WTC11 (cell line): Measurements from ENCODE around the gene GTF3C1. TPM values are rescaled to one million over a fixed set of nuclear protein-coding genes. Genes with fewer than 3 reads are reported as not detected.

Experiments
- ATAC-seq: fragments of 200-7000 bp; cut with Tn5 transposase; 2 replicates; pipeline ENCODE4 v1.10.0; 2021; ENCODE audit warnings: mild to moderate bottlenecking, moderate library complexity
- CTCF ChIA-PET: fragments of 300-600 bp; sonication (Branson Sonifier 250); formaldehyde crosslinking; loops from one replicate; lab custom pipeline; 2021; ENCODE audit warnings: antibody characterized with exemption; lab: Charles Lee
- POLR2A ChIA-PET: fragments of 350-600 bp; sonication (Branson Sonifier 250); formaldehyde crosslinking; loops from one replicate; lab custom pipeline; 2021; ENCODE audit warnings: antibody characterized with exemption; lab: Charles Lee
- DNase-seq: peaks from one replicate; pipeline ENCODE4 v3.0.0; 2021; ENCODE audit warnings: low spot score
- H3K27ac Mint-ChIP-seq: 2 replicates; pipeline ENCODE4 v1.8.0; 2021; ENCODE audit warnings: mixed read lengths
- H3K27me3 Mint-ChIP-seq: 2 replicates; pipeline ENCODE4 v1.8.0; 2021; ENCODE audit warnings: low read depth, mild to moderate bottlenecking, moderate library complexity, mixed read lengths
- H3K36me3 Mint-ChIP-seq: 2 replicates; pipeline ENCODE4 v1.8.0; 2021; ENCODE audit warnings: mixed read lengths
- H3K4me1 Mint-ChIP-seq: 2 replicates; pipeline ENCODE4 v1.8.0; 2022; ENCODE audit warnings: mixed read lengths
- H3K4me3 Mint-ChIP-seq: 2 replicates; pipeline ENCODE4 v1.8.0; 2021; ENCODE audit warnings: mild to moderate bottlenecking, moderate library complexity, mixed read lengths
- H3K9me3 Mint-ChIP-seq: 2 replicates; pipeline ENCODE4 v1.8.0; 2021; ENCODE audit warnings: mixed read lengths
- ATF6 ChIP-seq: sonication (generic); formaldehyde crosslinking; IDR thresholded peaks from 2 replicates; pipeline ENCODE4 v1.8.1; 2023; ENCODE audit warnings: mild to moderate bottlenecking, missing genetic modification reagents
- CREM ChIP-seq: sonication (generic); formaldehyde crosslinking; IDR thresholded peaks from 2 replicates; pipeline ENCODE4 v1.8.1; 2022; ENCODE audit warnings: mild to moderate bottlenecking, missing genetic modification reagents, moderate library complexity
- EMX1 ChIP-seq: fragments of 250-450 bp; sonication (Bioruptor Pico); IDR thresholded peaks from 2 replicates; pipeline ENCODE4 v1.8.0; 2021; ENCODE audit warnings: mild to moderate bottlenecking
- ESRRA ChIP-seq: sonication (generic); formaldehyde crosslinking; IDR thresholded peaks from 2 replicates; pipeline ENCODE4 v1.8.1; 2022; ENCODE audit warnings: mild to moderate bottlenecking, missing genetic modification reagents, borderline replicate concordance
- FOXP1 ChIP-seq: sonication (generic); formaldehyde crosslinking; IDR thresholded peaks from 2 replicates; pipeline ENCODE4 v1.8.0; 2022; ENCODE audit warnings: missing genetic modification reagents, mild to moderate bottlenecking, moderate library complexity, borderline replicate concordance
- MXD4 ChIP-seq: fragments of 250-450 bp; sonication (Bioruptor Pico); IDR thresholded peaks from 2 replicates; pipeline ENCODE4 v1.8.0; 2021; ENCODE audit warnings: mild to moderate bottlenecking, moderate library complexity, borderline replicate concordance
- NFYB ChIP-seq: sonication (generic); formaldehyde crosslinking; conservative IDR thresholded peaks from 2 replicates; pipeline ENCODE4 v1.8.0; 2022; ENCODE audit warnings: low read depth, missing genetic modification reagents
- NR2C2 ChIP-seq: sonication (generic); formaldehyde crosslinking; IDR thresholded peaks from 2 replicates; pipeline ENCODE4 v1.8.0; 2022; ENCODE audit warnings: mild to moderate bottlenecking, missing genetic modification reagents
- SMAD4 ChIP-seq: sonication (generic); formaldehyde crosslinking; IDR thresholded peaks from 2 replicates; pipeline ENCODE4 v1.8.0; 2022; ENCODE audit warnings: mild to moderate bottlenecking, missing genetic modification reagents
- TCF7 ChIP-seq: sonication (generic); formaldehyde crosslinking; IDR thresholded peaks from 2 replicates; pipeline ENCODE4 v1.8.0; 2022; ENCODE audit warnings: mild to moderate bottlenecking, low read depth, missing genetic modification reagents, moderate library complexity
- ZNF138 ChIP-seq: sonication (generic); formaldehyde crosslinking; conservative IDR thresholded peaks from 2 replicates; pipeline ENCODE4 v1.8.1; 2022; ENCODE audit warnings: mild to moderate bottlenecking, moderate library complexity, missing genetic modification reagents
- ZNF219 ChIP-seq: sonication (generic); formaldehyde crosslinking; IDR thresholded peaks from 2 replicates; pipeline ENCODE4 v1.8.0; 2023; ENCODE audit warnings: missing genetic modification reagents, mild to moderate bottlenecking, borderline replicate concordance
- ZNF232 ChIP-seq: sonication (generic); formaldehyde crosslinking; IDR thresholded peaks from 2 replicates; pipeline ENCODE4 v1.8.0; 2022; ENCODE audit warnings: mild to moderate bottlenecking, missing genetic modification reagents
- ZNF317 ChIP-seq: sonication (generic); formaldehyde crosslinking; IDR thresholded peaks from 2 replicates; pipeline ENCODE4 v1.8.1; 2023; ENCODE audit warnings: low read depth, mild to moderate bottlenecking, moderate library complexity, missing genetic modification reagents, borderline replicate concordance
- ZNF671 ChIP-seq: fragments of 250-450 bp; sonication (Bioruptor Pico); IDR thresholded peaks from 2 replicates; pipeline ENCODE4 v1.8.0; 2021; ENCODE audit warnings: mild to moderate bottlenecking
- total RNA-seq: library from RNA; stranded (reverse); gene quantifications from 3 replicates; pipeline ENCODE4 v1.2.3, GENCODE V29; 2021
- TF ChIP-seq, protein P1 (sequence below): fragments of 250-450 bp; sonication (Bioruptor Pico); IDR thresholded peaks from 2 replicates; pipeline ENCODE4 v1.9.0; 2021; ENCODE audit warnings: mild to moderate bottlenecking
- TF ChIP-seq, protein P2 (sequence below): sonication (generic); formaldehyde crosslinking; conservative IDR thresholded peaks from 2 replicates; pipeline ENCODE4 v1.8.1; 2022; ENCODE audit warnings: mild to moderate bottlenecking, missing genetic modification reagents
- TF ChIP-seq, protein P3 (sequence below): fragments of 200-600 bp; IDR thresholded peaks from 2 replicates; pipeline ENCODE4 v1.8.0; 2022; ENCODE audit warnings: antibody characterized with exemption
- TF ChIP-seq, protein P4 (sequence below): fragments of 250-450 bp; sonication (Bioruptor Pico); IDR thresholded peaks from 2 replicates; pipeline ENCODE4 v1.8.0; 2021; ENCODE audit warnings: mild to moderate bottlenecking

The GTF3C1 gene
- total RNA-seq, 1 experiment from 2014 or later: 146 TPM

- no peaks in the 10 kb centered on the region for H3K27me3 Mint-ChIP-seq
- ChIA-PET POLR2A (no interaction called here), CTCF (no interaction called here)
- no peak for TF ChIP-seq TCF7 (CRISPR knock-in tag)
- TF ChIP-seq, protein P1, sequence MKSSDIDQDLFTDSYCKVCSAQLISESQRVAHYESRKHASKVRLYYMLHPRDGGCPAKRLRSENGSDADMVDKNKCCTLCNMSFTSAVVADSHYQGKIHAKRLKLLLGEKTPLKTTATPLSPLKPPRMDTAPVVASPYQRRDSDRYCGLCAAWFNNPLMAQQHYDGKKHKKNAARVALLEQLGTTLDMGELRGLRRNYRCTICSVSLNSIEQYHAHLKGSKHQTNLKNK: no peak
- TF ChIP-seq ZNF219 (CRISPR knock-in tag): no peak
- TF ChIP-seq NFYB (CRISPR knock-in tag): no peak
- TF ChIP-seq NR2C2 (CRISPR knock-in tag): no peak
- no peak for TF ChIP-seq ZNF317 (CRISPR knock-in tag)
- TF ChIP-seq ZNF232: no peak
- TF ChIP-seq, protein P2, sequence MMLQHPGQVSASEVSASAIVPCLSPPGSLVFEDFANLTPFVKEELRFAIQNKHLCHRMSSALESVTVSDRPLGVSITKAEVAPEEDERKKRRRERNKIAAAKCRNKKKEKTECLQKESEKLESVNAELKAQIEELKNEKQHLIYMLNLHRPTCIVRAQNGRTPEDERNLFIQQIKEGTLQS (CRISPR knock-in tag): no peak
- TF ChIP-seq, protein P3, sequence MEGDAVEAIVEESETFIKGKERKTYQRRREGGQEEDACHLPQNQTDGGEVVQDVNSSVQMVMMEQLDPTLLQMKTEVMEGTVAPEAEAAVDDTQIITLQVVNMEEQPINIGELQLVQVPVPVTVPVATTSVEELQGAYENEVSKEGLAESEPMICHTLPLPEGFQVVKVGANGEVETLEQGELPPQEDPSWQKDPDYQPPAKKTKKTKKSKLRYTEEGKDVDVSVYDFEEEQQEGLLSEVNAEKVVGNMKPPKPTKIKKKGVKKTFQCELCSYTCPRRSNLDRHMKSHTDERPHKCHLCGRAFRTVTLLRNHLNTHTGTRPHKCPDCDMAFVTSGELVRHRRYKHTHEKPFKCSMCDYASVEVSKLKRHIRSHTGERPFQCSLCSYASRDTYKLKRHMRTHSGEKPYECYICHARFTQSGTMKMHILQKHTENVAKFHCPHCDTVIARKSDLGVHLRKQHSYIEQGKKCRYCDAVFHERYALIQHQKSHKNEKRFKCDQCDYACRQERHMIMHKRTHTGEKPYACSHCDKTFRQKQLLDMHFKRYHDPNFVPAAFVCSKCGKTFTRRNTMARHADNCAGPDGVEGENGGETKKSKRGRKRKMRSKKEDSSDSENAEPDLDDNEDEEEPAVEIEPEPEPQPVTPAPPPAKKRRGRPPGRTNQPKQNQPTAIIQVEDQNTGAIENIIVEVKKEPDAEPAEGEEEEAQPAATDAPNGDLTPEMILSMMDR: no peak
- no peaks in the 10 kb centered on the region for H3K9me3 Mint-ChIP-seq
- ATAC-seq: no peak
- no peak for DNase-seq
- peaks cover 80% of the 10 kb centered on the region for H3K36me3 Mint-ChIP-seq
- no peak overlapping the region for H3K27ac Mint-ChIP-seq
- no peak overlapping the region for H3K4me3 Mint-ChIP-seq
- H3K4me1 Mint-ChIP-seq: no peaks in the 10 kb centered on the region
Observed at GRCh38 chr16:27471661-27472060, 78.1 kb downstream of the GTF3C1 start.

DNA sequence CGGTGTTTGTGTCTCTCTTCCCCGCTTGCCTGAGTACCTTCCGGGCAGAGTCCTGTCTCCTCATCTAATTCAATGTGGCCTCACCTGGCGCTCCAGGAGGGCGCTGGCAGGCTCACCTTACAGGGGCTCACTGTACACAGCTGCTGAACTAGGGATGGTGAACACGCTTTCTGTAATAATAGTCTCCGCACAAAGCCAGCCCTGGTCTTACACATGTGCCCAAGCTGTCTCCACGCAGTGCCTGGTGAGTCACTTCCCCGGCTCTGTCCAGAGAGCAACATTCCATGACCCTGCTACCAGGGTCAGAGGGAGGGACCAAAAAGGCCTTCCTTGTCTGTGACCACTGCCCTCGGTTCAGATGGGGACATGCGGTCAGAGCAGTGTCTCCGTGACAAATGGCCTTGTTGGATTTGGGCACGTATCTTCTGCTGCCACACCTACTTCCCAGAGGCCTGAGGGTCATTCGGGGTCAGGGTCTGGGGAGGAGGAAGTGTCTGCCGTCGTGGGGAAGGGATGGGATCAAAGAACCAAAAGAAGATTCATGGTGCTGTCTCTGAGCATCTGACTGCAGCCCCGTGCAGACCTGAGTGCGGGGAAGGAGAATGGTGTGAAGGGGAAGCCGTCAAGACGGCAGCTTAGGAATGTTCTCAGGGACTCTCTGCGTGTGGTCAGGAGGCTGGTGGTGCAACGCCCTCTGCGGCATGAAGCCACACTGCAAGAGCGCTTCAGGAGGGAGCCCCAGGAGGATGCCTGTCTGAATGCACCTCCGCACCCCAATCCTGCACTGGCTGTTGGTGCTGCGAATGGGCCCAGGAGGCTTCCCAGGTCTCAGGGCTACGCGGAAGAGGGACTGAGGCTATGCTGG is 78.9 kb downstream of the GTF3C1 start:
- Mint-ChIP-seq H3K4me3 (no peak overlapping the region), H3K9me3 (no peaks in the 10 kb centered on the region), H3K27ac (no peak overlapping the region; the same call in 1 of the 2 replicates), H3K36me3 (peaks cover 83% of the 10 kb centered on the region), H3K27me3 (no peaks in the 10 kb centered on the region), H3K4me1 (no peaks in the 10 kb centered on the region)
- ChIA-PET POLR2A (no interaction called here), CTCF (no interaction called here)
- no peak for TF ChIP-seq ESRRA (CRISPR knock-in tag)
- no peak for TF ChIP-seq FOXP1
- no peak for TF ChIP-seq ATF6 (CRISPR knock-in tag)
- no peak for TF ChIP-seq MXD4
- TF ChIP-seq, protein P4, sequence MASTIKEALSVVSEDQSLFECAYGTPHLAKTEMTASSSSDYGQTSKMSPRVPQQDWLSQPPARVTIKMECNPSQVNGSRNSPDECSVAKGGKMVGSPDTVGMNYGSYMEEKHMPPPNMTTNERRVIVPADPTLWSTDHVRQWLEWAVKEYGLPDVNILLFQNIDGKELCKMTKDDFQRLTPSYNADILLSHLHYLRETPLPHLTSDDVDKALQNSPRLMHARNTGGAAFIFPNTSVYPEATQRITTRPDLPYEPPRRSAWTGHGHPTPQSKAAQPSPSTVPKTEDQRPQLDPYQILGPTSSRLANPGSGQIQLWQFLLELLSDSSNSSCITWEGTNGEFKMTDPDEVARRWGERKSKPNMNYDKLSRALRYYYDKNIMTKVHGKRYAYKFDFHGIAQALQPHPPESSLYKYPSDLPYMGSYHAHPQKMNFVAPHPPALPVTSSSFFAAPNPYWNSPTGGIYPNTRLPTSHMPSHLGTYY (CRISPR knock-in tag): no peak
- no peak for TF ChIP-seq ZNF138 (CRISPR knock-in tag)
- no peak for TF ChIP-seq CREM
- no peak for TF ChIP-seq ZNF671 (CRISPR knock-in tag)
- TF ChIP-seq SMAD4 (CRISPR knock-in tag): no peak
- no peak for TF ChIP-seq EMX1 (CRISPR knock-in tag)
- no peak for ATAC-seq
- DNase-seq: no peak
